GM12865 (cell line): ENCODE results near the gene FAM124B.

Experiments used
- DNase-seq: peaks from one replicate; pipeline ENCODE4 v3.0.0; 2010; ENCODE audit warnings: low read depth
- H3K4me3 ChIP-seq: 2 replicates; pipeline ENCODE4 v1.5.1; 2011; ENCODE audit warnings: mild to moderate bottlenecking, low read depth, low read length, control low read depth
- CTCF ChIP-seq: IDR thresholded peaks from 2 replicates; pipeline ENCODE4 v1.5.1; 2011; ENCODE audit warnings: low read length, control low read depth, low read depth, inconsistent platforms; ENCODE audit not compliant: insufficient read depth; ENCODE audit errors: missing control alignments

FAM124B gene

GRCh38 chr2:224405841-224406370 is 4.0 kb upstream of the FAM124B start:
- peak; percentile 12 for DNase-seq

GRCh38 chr2:224405412-224405811 is 3.5 kb upstream of the FAM124B start:
- DNase-seq = peak; percentile 48
- no peak overlapping the region for H3K4me3 ChIP-seq
- no peak for TF ChIP-seq CTCF

More at GRCh38 chr2:224405841-224406370, 4.0 kb upstream of the FAM124B start:
- TF ChIP-seq CTCF = no peak
- no peak overlapping the region for H3K4me3 ChIP-seq

- no peak for TF ChIP-seq CTCF
- no peak for DNase-seq
- H3K4me3 ChIP-seq = no peak overlapping the region
Measured at GRCh38 chr2:224404796-224405195, 2.9 kb upstream of the FAM124B start.

GRCh38 chr2:224403657-224404056 is 1.8 kb upstream of the FAM124B start:
- H3K4me3 ChIP-seq = no peak overlapping the region
- DNase-seq = no peak
- no peak for TF ChIP-seq CTCF

- no peak overlapping the region for H3K4me3 ChIP-seq
- no peak for TF ChIP-seq CTCF
- DNase-seq = no peak
Measured at GRCh38 chr2:224400886-224401632, 848 bp downstream of the FAM124B start.

GRCh38 chr2:224400174-224400810 is 1.6 kb downstream of the FAM124B start:
- DNase-seq = no peak
- TF ChIP-seq CTCF = no peak
- no peak overlapping the region for H3K4me3 ChIP-seq
